ENCODE data around the gene MED23. TPM values are rescaled to one million over a fixed set of nuclear protein-coding genes. Genes with fewer than 3 reads are reported as not detected.

The MED23 gene
- total RNA-seq, 1 donor from 2014 or later: 20.8 TPM

GRCh38 chr6:131654326-131654725 lies 26.3 kb upstream of the MED23 start:
- no peak for TF ChIP-seq CTCF (IDR thresholded peaks at IDR 0.05; ENCODE audit: insufficient read depth, low read length, poor library complexity, severe bottlenecking)
- Histone ChIP-seq H3K36me3 (ENCODE audit: control insufficient read depth, insufficient read depth, low read length) (no peaks in the 10 kb centered on the region), H3K4me3 (ENCODE audit: low read depth, low read length) (no peak overlapping the region), H3K27me3 (ENCODE audit: control insufficient read depth, insufficient read depth, low read length) (no peaks in the 10 kb centered on the region)
- DNase-seq (ENCODE audit: low read depth): no peak

- Histone ChIP-seq H3K27me3 (ENCODE audit: control insufficient read depth, insufficient read depth, low read length) (no peaks in the 10 kb centered on the region), H3K4me3 (ENCODE audit: low read depth, low read length) (no peak overlapping the region), H3K36me3 (ENCODE audit: control insufficient read depth, insufficient read depth, low read length) (no peaks in the 10 kb centered on the region)
- DNase-seq (ENCODE audit: low read depth): no peak
- TF ChIP-seq CTCF (IDR thresholded peaks at IDR 0.05; ENCODE audit: insufficient read depth, low read length, poor library complexity, severe bottlenecking): no peak
Measured at GRCh38 chr6:131652472-131652871, 24.4 kb upstream of the MED23 start.

GRCh38 chr6:131651782-131652181 lies 23.7 kb upstream of the MED23 start:
- TF ChIP-seq CTCF (IDR thresholded peaks at IDR 0.05; ENCODE audit: insufficient read depth, low read length, poor library complexity, severe bottlenecking): no peak
- no peaks in the 10 kb centered on the region for H3K36me3 ChIP-seq (ENCODE audit: control insufficient read depth, insufficient read depth, low read length)
- DNase-seq (ENCODE audit: low read depth): no peak
- no peaks in the 10 kb centered on the region for H3K27me3 ChIP-seq (ENCODE audit: control insufficient read depth, insufficient read depth, low read length)
- H3K4me3 ChIP-seq (ENCODE audit: low read depth, low read length): no peak overlapping the region

GRCh38 chr6:131646249-131646670 lies 18.2 kb upstream of the MED23 start:
- no peak for TF ChIP-seq CTCF (IDR thresholded peaks at IDR 0.05; ENCODE audit: insufficient read depth, low read length, poor library complexity, severe bottlenecking)
- Histone ChIP-seq H3K4me3 (ENCODE audit: low read depth, low read length) (no peak overlapping the region), H3K27me3 (ENCODE audit: control insufficient read depth, insufficient read depth, low read length) (no peaks in the 10 kb centered on the region), H3K36me3 (ENCODE audit: control insufficient read depth, insufficient read depth, low read length) (no peaks in the 10 kb centered on the region)
- DNase-seq (ENCODE audit: low read depth): no peak

GRCh38 chr6:131645846-131646245 lies 17.8 kb upstream of the MED23 start:
- no peaks in the 10 kb centered on the region for H3K27me3 ChIP-seq (ENCODE audit: control insufficient read depth, insufficient read depth, low read length)
- DNase-seq (ENCODE audit: low read depth): no peak
- no peak overlapping the region for H3K4me3 ChIP-seq (ENCODE audit: low read depth, low read length)
- TF ChIP-seq CTCF (IDR thresholded peaks at IDR 0.05; ENCODE audit: insufficient read depth, low read length, poor library complexity, severe bottlenecking): no peak
- H3K36me3 ChIP-seq (ENCODE audit: control insufficient read depth, insufficient read depth, low read length): no peaks in the 10 kb centered on the region

- no peak for TF ChIP-seq CTCF (IDR thresholded peaks at IDR 0.05; ENCODE audit: insufficient read depth, low read length, poor library complexity, severe bottlenecking)
- no peak for DNase-seq (ENCODE audit: low read depth)
- no peak overlapping the region for H3K4me3 ChIP-seq (ENCODE audit: low read depth, low read length)
- no peaks in the 10 kb centered on the region for H3K36me3 ChIP-seq (ENCODE audit: control insufficient read depth, insufficient read depth, low read length)
- H3K27me3 ChIP-seq (ENCODE audit: control insufficient read depth, insufficient read depth, low read length): no peaks in the 10 kb centered on the region
Measured at GRCh38 chr6:131644921-131645320, 16.9 kb upstream of the MED23 start.

Data from kidney epithelial cell (primary cell).